ENCODE results near the gene YBEY.
A peak's percentile ranks its signal among the peaks of the same experiment; 100 is the strongest.
"Not testable (repeated sequence)": the region's sequence is repeated elsewhere in the genome, so short reads cannot be mapped to it uniquely, and the experiment has no call there.

The YBEY gene

GRCh38 chr21:46307625-46308024 is 21.5 kb downstream of the YBEY start:
- no peak for DNase-seq

- no peak for DNase-seq
Measured at GRCh38 chr21:46308431-46308830, 22.3 kb downstream of the YBEY start.

GRCh38 chr21:46310260-46310659 is 24.1 kb downstream of the YBEY start:
- DNase-seq = not testable (repeated sequence)

- DNase-seq = no peak
Measured at GRCh38 chr21:46311568-46311967, 25.4 kb downstream of the YBEY start.

DNA sequence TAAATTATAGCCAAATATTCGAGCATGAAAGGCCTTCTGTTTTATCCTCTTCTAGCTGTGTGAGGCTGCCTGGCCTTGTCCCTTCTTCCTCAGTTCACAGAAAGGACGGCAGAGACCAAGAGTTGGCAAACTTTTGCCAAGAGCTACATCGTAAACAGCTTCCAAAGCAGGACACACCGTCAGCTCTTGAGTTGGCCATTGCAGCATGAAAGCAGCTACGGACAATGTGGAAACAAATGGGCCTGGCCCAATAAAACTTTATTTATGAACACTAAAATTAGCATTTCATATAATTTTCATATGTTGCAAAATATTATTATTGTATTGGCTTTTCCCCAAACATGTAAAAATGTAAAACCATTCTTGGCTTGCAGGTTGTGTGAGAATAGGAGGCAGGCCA is 26.8 kb downstream of the YBEY start:
- DNase-seq = no peak

GRCh38 chr21:46314441-46315020 is 28.4 kb downstream of the YBEY start:
- DNase-seq = no peak

DNA sequence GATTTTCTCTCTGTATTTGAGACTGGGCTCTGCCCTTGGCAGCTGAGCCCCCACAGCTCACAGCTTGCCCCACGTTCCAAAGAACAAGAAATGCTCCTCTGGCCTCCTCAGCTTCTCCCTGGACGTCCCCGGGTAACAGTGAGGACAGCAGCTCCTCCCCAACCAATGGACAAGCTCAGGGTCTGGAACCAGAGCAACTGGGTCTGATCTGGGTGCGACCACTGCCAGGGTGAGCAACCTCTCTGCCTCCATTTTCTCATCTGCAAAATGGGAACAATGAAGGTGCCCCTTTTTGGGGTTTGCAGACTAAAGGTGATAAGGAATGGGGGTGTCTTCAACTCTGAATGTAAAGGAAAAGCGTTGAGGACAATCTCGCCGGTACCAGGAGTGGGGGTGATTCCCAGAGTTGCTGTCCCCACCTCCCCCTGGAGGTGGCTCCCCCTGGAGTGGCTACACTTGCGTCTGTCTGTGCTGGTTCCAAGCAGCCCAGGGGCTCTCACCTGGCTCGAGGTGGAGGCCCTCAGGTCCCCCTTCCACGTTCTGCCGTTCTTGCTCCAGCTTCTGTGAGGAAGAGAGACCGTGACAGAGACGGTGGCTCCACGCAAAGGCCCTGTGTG is 30.7 kb downstream of the YBEY start:
- no peak for DNase-seq

DNA sequence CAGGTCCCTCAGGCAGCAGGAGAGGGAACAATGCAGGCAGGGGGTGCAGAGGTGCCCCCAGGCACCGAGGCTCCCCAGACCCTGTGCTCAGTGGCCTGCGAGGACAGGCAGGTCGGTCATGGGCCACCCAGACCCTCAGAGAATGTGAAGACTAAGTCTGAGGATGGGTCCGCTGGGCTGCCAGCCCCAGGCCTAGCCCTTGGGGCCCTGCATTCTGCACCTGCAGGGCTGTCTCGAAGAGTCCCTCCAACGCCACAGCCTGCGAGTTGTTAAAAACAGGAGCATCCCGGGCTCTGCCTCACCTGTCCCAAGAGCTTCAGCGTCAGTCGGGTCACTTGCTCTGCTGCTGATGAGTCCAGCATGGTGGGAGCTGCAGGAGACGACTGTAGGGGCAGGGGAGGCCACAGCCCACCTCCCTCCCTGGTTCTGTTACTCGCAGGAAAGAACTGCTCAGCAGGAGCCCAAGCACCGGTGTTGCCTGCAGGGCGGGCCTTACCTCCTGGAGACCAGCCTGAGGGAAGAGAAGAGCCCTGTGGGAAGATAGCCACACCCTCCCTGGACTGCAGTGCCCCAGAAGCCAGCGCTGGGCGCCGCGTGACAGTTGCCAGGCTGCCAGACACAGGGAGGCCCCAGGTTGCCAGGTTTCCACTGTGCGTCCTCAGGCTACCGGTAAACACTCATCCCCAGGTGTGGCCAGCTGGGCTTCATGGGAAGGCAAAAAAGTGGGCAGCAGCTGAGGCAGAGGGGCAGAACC is 31.7 kb downstream of the YBEY start:
- no peak for DNase-seq

GRCh38 chr21:46318464-46318845 is 32.3 kb downstream of the YBEY start:
- DNase-seq = no peak

DNA sequence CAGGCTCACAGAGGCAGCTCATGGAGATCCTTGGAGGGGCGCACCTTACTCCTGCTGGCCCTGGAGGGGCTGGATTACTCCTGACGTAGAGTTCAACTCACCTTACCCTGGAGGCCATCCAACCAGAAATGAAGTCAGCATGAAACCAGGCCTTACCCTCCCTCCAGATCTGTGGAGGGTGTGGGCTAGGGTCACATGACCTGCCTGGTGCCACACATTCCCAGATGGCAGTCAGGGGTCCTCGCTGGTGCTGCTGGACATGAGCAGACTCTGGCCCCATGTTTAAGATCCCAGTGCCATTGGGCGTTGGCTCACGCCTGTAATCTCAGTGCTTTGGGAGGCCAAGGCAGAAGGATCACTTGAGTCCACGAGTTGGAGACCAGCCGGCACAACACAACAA is 33.0 kb downstream of the YBEY start:
- no peak for DNase-seq

GRCh38 chr21:46320331-46320801 is 34.2 kb downstream of the YBEY start:
- peak in 1 of 2 donors; percentile 91 for DNase-seq

DNA sequence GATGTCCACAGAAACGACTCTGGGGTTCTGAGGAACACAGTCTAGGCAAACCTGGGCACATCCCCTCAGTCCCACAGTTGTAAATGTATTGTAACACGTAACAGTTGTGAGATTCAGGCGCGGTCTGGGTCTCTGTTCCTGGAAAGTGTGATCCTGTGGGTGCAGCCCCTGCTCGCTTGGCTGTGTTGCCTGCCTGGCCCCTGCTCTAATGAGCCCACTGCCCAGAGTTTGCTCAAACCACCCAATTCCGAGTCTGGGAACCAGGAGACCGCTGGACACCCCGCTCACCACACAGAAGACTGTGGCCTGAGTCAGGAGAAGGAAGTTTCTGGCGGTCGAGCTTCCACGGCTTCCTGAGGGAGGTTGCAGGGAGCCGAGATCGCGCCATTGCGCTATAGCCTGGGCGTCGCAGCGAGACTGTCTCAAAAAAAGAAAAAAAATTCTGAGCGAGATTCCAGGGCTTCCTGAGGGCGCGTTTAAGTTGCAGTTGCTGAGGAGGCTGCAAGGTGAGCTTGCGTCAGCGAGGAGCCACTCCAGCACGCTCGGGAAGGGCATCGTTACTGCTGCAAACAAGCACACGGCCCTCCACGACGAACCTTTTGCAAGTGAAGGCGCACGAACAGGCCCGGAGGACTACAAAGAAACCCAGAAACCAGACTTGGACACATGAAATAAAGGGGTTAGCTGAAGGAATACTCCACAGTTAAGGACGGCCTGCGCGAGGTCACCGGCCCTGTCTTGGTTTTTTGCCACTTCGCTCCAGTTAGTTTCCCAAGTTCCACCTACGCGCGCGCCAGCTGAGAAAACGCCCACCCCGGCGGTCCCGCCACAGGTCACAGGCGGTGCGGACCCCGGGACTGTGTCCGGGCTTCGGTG is 36.4 kb downstream of the YBEY start:
- DNase-seq = no peak

DNA sequence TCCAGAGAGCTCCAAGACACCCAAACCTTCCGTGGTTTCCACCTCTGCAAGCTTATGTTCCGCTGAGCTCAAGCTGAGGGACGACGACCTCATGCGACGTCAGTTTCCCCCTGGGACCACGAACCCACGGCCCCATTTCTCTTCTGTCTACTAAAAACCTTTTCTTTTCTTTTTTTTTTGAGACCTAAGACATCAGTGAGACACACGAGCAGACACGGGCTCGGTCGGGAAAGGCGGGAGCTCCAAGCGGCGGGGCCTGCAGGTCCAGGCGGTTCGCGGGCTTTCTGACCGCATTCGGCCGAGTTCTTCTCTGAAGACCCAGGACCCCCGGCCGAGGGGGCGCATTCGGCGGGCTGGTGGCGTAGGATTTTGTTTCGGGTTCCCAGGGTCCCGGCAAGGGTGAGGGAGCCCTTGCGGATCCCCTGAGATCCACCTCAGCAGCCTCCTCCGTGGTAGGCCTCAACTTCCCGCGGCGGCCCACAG is 37.1 kb downstream of the YBEY start:
- DNase-seq = no peak

- peak; percentile 89 to 90 for DNase-seq
Measured at GRCh38 chr21:46323710-46324389, 37.7 kb downstream of the YBEY start, which contains the start of the genes C21orf58 and PCNT. TSS of gene C21orf58 (minus strand) at chr21:46323870. CDS start at chr21:46322738, 1,132 bp downstream. TSS of gene PCNT (plus strand) at chr21:46324156. CDS start at chr21:46324229, 73 bp downstream.

GRCh38 chr21:46324390-46325072 is 38.4 kb downstream of the YBEY start:
- peak; percentile 33 to 80 for DNase-seq

DNA sequence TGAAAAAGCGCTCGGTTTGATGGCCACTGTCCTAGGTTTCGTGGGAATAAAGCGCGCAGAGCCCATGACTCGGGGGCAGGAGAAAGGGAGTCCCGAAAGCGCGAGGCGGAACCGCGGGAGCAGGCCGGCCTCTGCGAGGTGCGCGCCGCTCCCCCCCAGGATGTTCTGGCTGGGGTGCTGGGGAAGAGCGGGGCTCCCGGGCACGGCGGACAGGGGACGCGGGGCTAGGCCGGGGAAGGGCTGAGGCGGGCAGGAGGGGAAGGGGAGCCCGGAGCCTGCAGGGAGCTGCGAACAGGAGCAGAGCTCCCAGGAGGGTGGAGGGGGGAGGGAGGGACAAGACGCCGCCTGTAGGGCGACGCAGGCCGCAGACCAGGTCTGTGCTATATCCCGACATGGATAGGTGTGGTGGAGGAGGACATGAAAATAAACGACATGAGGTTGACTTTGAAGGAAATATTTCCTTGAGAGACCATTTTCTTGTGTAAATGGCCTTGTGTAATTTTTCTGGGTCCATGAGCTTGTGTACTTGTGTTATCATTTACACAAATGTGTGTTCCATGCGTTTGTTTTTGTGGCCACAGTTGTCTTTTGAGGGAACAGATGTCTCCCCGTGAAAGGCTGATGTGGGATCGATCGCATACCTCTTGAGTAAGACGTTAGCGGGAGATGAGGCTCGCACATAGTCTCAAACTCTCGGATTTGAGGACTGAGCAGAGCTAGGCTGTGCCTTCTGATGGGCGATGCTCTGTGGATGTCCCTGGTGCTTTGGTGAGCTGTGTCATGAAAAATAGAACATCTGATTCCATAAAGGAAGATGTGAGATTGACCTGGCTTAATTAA is 39.2 kb downstream of the YBEY start:
- no peak for DNase-seq

- DNase-seq = no peak
Measured at GRCh38 chr21:46326110-46326703, 40.1 kb downstream of the YBEY start.

DNA sequence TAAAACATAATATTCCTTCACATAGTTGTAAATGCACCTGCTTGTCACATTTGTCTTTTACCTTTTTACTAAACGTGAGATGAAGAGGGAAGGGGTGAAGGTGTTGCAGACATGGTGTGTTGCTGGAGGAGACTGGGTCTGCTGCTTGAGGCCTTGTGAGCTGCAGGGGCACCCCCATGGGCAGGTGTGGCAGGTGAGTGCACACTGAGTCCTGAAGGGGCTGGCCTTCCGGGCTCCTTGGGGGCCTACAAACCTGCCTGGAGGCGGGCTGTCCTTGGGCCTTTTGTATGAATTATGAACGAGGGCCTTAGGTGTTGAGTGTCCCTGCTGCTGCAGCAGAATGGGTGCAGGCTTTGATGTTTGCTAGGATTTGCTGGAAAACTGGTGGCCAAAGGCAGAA is 41.6 kb downstream of the YBEY start:
- DNase-seq = no peak

- DNase-seq = no peak
Measured at GRCh38 chr21:46328151-46328550, 42.0 kb downstream of the YBEY start.

DNA sequence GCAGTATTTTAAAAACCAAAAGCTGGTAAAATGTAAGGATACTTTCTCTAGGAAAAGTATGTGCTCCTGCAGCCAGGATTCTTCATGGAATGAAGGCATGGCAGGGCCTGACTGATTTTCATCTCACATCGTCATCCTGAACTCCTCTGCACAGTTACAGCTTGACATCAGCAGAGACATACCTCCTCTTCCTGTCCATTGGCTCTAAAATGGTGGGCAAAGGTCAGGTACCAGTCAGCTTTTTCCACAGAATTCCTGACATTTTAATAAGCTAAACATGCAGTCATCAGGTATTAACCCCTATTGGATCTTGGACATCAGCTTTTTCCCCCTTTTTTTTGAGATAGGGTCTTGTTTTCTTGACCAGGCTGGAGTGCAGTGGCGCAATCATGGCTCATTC is 43.7 kb downstream of the YBEY start:
- DNase-seq = no peak

Measured in bone marrow (tissue), 2 donors.